Measurements from ENCODE around the gene HASPIN. TPM values are rescaled to one million over a fixed set of nuclear protein-coding genes. Genes with fewer than 3 reads are reported as not detected.

The HASPIN gene
- total RNA-seq, 4 donors from 2014 or later = 0.20 to 1.3 (median 0.24) TPM

- Histone ChIP-seq H3K4me3 (no peak overlapping the region), H3K27me3 (no peaks in the 10 kb centered on the region), H3K4me1 (no peaks in the 10 kb centered on the region), H3K9me3 (no peaks in the 10 kb centered on the region), H3K27ac (no peak overlapping the region), H3K36me3 (no peaks in the 10 kb centered on the region)
- TF ChIP-seq, protein P1, sequence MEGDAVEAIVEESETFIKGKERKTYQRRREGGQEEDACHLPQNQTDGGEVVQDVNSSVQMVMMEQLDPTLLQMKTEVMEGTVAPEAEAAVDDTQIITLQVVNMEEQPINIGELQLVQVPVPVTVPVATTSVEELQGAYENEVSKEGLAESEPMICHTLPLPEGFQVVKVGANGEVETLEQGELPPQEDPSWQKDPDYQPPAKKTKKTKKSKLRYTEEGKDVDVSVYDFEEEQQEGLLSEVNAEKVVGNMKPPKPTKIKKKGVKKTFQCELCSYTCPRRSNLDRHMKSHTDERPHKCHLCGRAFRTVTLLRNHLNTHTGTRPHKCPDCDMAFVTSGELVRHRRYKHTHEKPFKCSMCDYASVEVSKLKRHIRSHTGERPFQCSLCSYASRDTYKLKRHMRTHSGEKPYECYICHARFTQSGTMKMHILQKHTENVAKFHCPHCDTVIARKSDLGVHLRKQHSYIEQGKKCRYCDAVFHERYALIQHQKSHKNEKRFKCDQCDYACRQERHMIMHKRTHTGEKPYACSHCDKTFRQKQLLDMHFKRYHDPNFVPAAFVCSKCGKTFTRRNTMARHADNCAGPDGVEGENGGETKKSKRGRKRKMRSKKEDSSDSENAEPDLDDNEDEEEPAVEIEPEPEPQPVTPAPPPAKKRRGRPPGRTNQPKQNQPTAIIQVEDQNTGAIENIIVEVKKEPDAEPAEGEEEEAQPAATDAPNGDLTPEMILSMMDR (IDR thresholded peaks at IDR 0.05 in 4 of 5, conservative IDR thresholded peaks at IDR 0.05 in 1 of 5) = no peak
- TF ChIP-seq POLR2A (IDR thresholded peaks at IDR 0.05) = no peak
- DNase-seq = no peak
- intact Hi-C loops (cut with DNase I; ENCODE audit: low total_unique reads) = no loop called here
- ATAC-seq = no peak
- in situ Hi-C loops (cut with MboI; ENCODE audit: low sequenced_read_pairs in 4 of 4) = no loop called here
Observed at GRCh38 chr17:3747805-3748204, 24.1 kb downstream of the HASPIN start.

DNA sequence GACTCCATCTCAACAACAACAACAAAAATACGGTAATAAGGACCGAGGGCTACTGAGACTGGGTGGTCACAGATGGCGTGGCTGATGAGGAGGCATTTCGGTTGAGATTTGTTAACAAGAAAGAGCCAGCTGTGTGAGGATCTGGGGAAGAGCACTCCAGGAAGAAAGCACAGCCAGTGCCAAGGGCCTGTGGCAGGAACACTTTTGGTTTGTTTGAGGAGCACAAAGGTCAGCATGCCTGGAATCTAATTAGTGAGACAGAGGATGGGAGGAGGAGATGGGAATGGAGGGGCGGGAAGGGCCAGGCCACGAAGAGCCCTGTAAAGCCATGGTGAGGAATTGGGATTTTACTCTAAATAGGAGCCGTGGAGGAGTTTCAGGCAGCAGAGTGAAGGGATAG, 24.9 kb downstream of the HASPIN start:
- Histone ChIP-seq H3K9me3 (no peaks in the 10 kb centered on the region), H3K36me3 (no peaks in the 10 kb centered on the region), H3K27me3 (peaks cover 0 to 2% (median 0%) of the 10 kb centered on the region in 3 donors), H3K27ac (no peak overlapping the region), H3K4me3 (no peak overlapping the region), H3K4me1 (no peaks in the 10 kb centered on the region)
- intact Hi-C loops (cut with DNase I; ENCODE audit: low total_unique reads) (no loop called here), in situ Hi-C loops (cut with MboI; ENCODE audit: low sequenced_read_pairs in 4 of 4) (no loop called here)
- ATAC-seq = no peak
- TF ChIP-seq, protein P1 (IDR thresholded peaks at IDR 0.05 in 4 of 5, conservative IDR thresholded peaks at IDR 0.05 in 1 of 5) = no peak
- TF ChIP-seq POLR2A (IDR thresholded peaks at IDR 0.05) = no peak
- DNase-seq = no peak

DNA sequence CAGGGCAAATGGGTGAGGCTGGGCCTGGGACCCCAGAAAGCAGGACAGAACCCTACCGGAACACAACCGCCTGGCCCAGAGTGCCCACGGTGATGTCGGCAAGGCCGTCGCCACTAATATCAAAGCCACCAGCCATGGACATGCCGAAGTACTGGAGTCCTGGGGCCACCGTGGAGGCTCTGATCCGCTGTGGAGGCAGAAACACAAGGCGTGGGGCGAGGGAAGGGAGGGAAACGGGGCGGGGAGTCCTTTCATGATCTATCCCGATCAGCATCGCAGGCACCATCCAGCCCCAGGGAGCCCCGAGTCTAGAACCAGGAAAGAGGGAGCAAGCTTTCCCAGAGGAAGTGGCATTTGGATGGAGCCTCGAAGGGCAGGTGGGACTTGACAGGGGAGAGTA, 26.6 kb downstream of the HASPIN start:
- H3K27me3 ChIP-seq = peaks cover 0 to 18% (median 12%) of the 10 kb centered on the region in 3 donors
- no peak for TF ChIP-seq POLR2A (IDR thresholded peaks at IDR 0.05)
- TF ChIP-seq, protein P1 (IDR thresholded peaks at IDR 0.05 in 4 of 5, conservative IDR thresholded peaks at IDR 0.05 in 1 of 5) = no peak
- H3K9me3 ChIP-seq = no peaks in the 10 kb centered on the region
- DNase-seq = no peak
- no peak for ATAC-seq
- no peaks in the 10 kb centered on the region for H3K4me1 ChIP-seq
- H3K36me3 ChIP-seq = no peaks in the 10 kb centered on the region
- no peak overlapping the region for H3K4me3 ChIP-seq
- in situ Hi-C loops (cut with MboI; ENCODE audit: low sequenced_read_pairs in 4 of 4) (no loop called here), intact Hi-C loops (cut with DNase I; ENCODE audit: low total_unique reads) (no loop called here)
- H3K27ac ChIP-seq = no peak overlapping the region

GRCh38 chr17:3750926-3751325, 27.2 kb downstream of the HASPIN start:
- TF ChIP-seq, protein P1 (IDR thresholded peaks at IDR 0.05 in 4 of 5, conservative IDR thresholded peaks at IDR 0.05 in 1 of 5) = no peak
- no peak for TF ChIP-seq POLR2A (IDR thresholded peaks at IDR 0.05)
- no peaks in the 10 kb centered on the region for H3K9me3 ChIP-seq
- H3K27ac ChIP-seq = no peak overlapping the region
- peaks cover 0 to 18% (median 12%) of the 10 kb centered on the region in 3 donors for H3K27me3 ChIP-seq
- H3K4me1 ChIP-seq = no peaks in the 10 kb centered on the region
- in situ Hi-C loops (cut with MboI; ENCODE audit: low sequenced_read_pairs in 4 of 4) = no loop called here
- no peak for DNase-seq
- intact Hi-C loops (cut with DNase I; ENCODE audit: low total_unique reads) = no loop called here
- H3K4me3 ChIP-seq = no peak overlapping the region
- H3K36me3 ChIP-seq = no peaks in the 10 kb centered on the region
- ATAC-seq = no peak

GRCh38 chr17:3751836-3752235, 28.1 kb downstream of the HASPIN start:
- peaks cover 0 to 18% (median 12%) of the 10 kb centered on the region in 3 donors for H3K27me3 ChIP-seq
- H3K9me3 ChIP-seq = no peaks in the 10 kb centered on the region
- no peaks in the 10 kb centered on the region for H3K4me1 ChIP-seq
- in situ Hi-C loops (cut with MboI; ENCODE audit: low sequenced_read_pairs in 4 of 4) = no loop called here
- H3K36me3 ChIP-seq = no peaks in the 10 kb centered on the region
- ATAC-seq (no peak), DNase-seq (no peak)
- intact Hi-C loops (cut with DNase I; ENCODE audit: low total_unique reads) = no loop called here
- TF ChIP-seq POLR2A (IDR thresholded peaks at IDR 0.05) = no peak
- TF ChIP-seq, protein P1 (IDR thresholded peaks at IDR 0.05 in 4 of 5, conservative IDR thresholded peaks at IDR 0.05 in 1 of 5) = no peak
- no peak overlapping the region for H3K4me3 ChIP-seq
- H3K27ac ChIP-seq = no peak overlapping the region
